Tibial artery (tissue), 4 donors: ENCODE measurements around the gene SNX22.

ENCODE experiments used
- DNase-seq, 2 donors: peaks; one replicate each; pipeline ENCODE4 v3.0.0-alpha.2; 2019
- H3K27ac ChIP-seq, 2 donors: fragments of 200-600 bp; sonication (generic) in 1 of 2; 1 replicate in 1 of 2; 2 replicates in 1 of 2; pipeline ENCODE4 v1.5.1; 2018 to 2019; ENCODE audit warnings: mild to moderate bottlenecking in 1 of 2
- H3K27me3 ChIP-seq, 2 donors: fragments of 200-600 bp; sonication (generic) in 1 of 2; one replicate each; pipeline versions ENCODE4 v1.5.1 to v1.6.0; 2016 to 2019
- H3K36me3 ChIP-seq, 3 donors: fragments of 200-600 bp; sonication (generic) in 2 of 3; one replicate each; pipeline ENCODE4 v1.5.1; 2016 to 2019; ENCODE audit warnings: mild to moderate bottlenecking in 2 of 3
- H3K4me1 ChIP-seq, 4 donors: fragments of 200-600 bp; sonication (generic) in 2 of 4; 1 replicate in 3 of 4; 2 replicates in 1 of 4; pipeline ENCODE4 v1.5.1; 2016 to 2019
- H3K4me3 ChIP-seq, 2 donors: fragments of 200-600 bp; sonication (generic) in 1 of 2; 1 replicate in 1 of 2; 2 replicates in 1 of 2; pipeline ENCODE4 v1.5.1; 2018 to 2019; ENCODE audit warnings: mild to moderate bottlenecking in 2 of 2
- H3K9me3 ChIP-seq, 3 donors: fragments of 200-600 bp; sonication (generic) in 1 of 3; one replicate each; pipeline ENCODE4 v1.5.1; 2016 to 2019
- CTCF ChIP-seq, 2 experiments: fragments of 200-600 bp in 1 of 2; fragments of 450-650 bp in 1 of 2; IDR thresholded peaks; one replicate each; pipeline ENCODE4 v1.5.1; 2017 to 2019; ENCODE audit warnings: antibody characterized with exemption in 2 of 2, mild to moderate bottlenecking in 1 of 2, moderate library complexity in 1 of 2
- intact Hi-C: fragments of 100-400 bp; cut with DNase I; formaldehyde crosslinking; loops from one replicate; pipeline ENCODE4 v1.15.0; 2023; ENCODE audit warnings: low total_unique reads

Gene SNX22

DNA sequence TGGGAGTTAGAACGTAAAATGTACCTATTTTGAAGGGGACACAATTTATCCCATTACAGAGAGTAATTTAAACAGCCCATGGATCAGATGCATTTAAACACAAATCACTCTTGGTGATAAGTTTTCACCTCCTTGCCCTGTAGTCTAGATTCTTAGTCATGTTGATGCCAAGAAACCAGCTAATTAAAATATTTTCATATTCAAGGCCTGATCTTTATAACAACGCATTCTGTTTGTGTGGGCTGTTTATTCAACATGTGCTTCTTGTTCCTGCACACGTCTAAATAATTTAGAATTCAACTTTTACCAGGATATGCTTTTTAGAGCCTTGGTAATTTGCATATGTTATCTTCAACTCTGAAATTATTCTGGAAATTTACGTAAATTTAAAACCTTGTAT is 29.9 kb upstream of the SNX22 start:
- Histone ChIP-seq H3K9me3 (no peaks in the 10 kb centered on the region), H3K36me3 (peaks cover 79 to 99% (median 91%) of the 10 kb centered on the region in 3 donors), H3K27ac (no peak overlapping the region), H3K27me3 (no peaks in the 10 kb centered on the region), H3K4me3 (no peak overlapping the region), H3K4me1 (no peaks in the 10 kb centered on the region)
- TF ChIP-seq CTCF (IDR thresholded peaks at IDR 0.05), result no peak
- intact Hi-C loops, result no loop called here
- DNase-seq, result no peak

GRCh38 chr15:64122444-64122843 is 29.1 kb upstream of the SNX22 start:
- H3K4me1 ChIP-seq, result no peaks in the 10 kb centered on the region
- intact Hi-C loops, result no loop called here
- H3K9me3 ChIP-seq, result no peaks in the 10 kb centered on the region
- H3K27ac ChIP-seq, result no peak overlapping the region
- H3K36me3 ChIP-seq, result peaks cover 80 to 99% (median 91%) of the 10 kb centered on the region in 3 donors
- no peaks in the 10 kb centered on the region for H3K27me3 ChIP-seq
- TF ChIP-seq CTCF (IDR thresholded peaks at IDR 0.05), result no peak
- no peak overlapping the region for H3K4me3 ChIP-seq
- DNase-seq, result no peak

- Histone ChIP-seq H3K4me3 (no peak overlapping the region), H3K27me3 (no peaks in the 10 kb centered on the region), H3K9me3 (no peaks in the 10 kb centered on the region), H3K27ac (no peak overlapping the region), H3K36me3 (peaks cover 82 to 99% (median 91%) of the 10 kb centered on the region in 3 donors), H3K4me1 (no peaks in the 10 kb centered on the region)
- DNase-seq, result no peak
- TF ChIP-seq CTCF (IDR thresholded peaks at IDR 0.05), result no peak
- intact Hi-C loops, result no loop called here
Measured at GRCh38 chr15:64122936-64123351, 28.6 kb upstream of the SNX22 start.

DNA sequence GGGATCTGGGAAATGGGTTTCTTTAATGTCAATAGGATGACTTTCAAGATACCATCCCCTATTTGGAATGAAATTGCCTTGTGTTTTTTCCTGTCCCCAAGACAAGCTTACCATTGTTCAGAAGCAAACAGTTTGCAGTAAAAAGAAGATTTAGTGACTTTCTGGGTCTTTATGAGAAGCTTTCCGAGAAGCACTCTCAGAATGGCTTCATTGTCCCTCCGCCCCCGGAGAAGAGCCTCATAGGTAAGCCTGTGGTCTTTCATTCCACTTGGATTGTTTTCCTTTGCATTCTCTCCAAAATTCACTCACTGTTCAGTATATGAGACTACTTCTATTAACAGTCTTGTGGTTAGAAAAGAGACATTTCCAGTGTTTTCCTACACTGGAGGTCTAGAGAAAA is 25.6 kb upstream of the SNX22 start:
- DNase-seq, result no peak
- no peak overlapping the region for H3K27ac ChIP-seq
- H3K36me3 ChIP-seq, result peaks cover 82 to 99% (median 96%) of the 10 kb centered on the region in 3 donors
- no peaks in the 10 kb centered on the region for H3K9me3 ChIP-seq
- no peak overlapping the region for H3K4me3 ChIP-seq
- intact Hi-C loops, result no loop called here
- no peak for TF ChIP-seq CTCF (IDR thresholded peaks at IDR 0.05)
- H3K27me3 ChIP-seq, result no peaks in the 10 kb centered on the region
- no peaks in the 10 kb centered on the region for H3K4me1 ChIP-seq

GRCh38 chr15:64127521-64128270 is 23.8 kb upstream of the SNX22 start:
- Histone ChIP-seq H3K27me3 (no peaks in the 10 kb centered on the region), H3K36me3 (peaks cover 96 to 100% (median 96%) of the 10 kb centered on the region in 3 donors), H3K4me3 (no peak overlapping the region), H3K27ac (no peak overlapping the region), H3K9me3 (no peaks in the 10 kb centered on the region), H3K4me1 (no peaks in the 10 kb centered on the region)
- DNase-seq, result no peak
- intact Hi-C loops, result no loop called here
- TF ChIP-seq CTCF (IDR thresholded peaks at IDR 0.05), result no peak
